HepG2 (cell line): ENCODE measurements around the gene EMC1.

Experiments used
- ASH2L ChIP-seq: fragments of 300-600, 200-600 bp; sonication (generic); IDR thresholded peaks from 2 replicates; pipeline ENCODE4 v1.7.0; 2017; ENCODE audit warnings: low read depth, mild to moderate bottlenecking, moderate library complexity, mixed read lengths, low read length; ENCODE audit not compliant: insufficient read length
- ATF2 ChIP-seq: sonication (generic); formaldehyde crosslinking; IDR thresholded peaks from 2 replicates; pipeline ENCODE4 v1.4.0; 2020; ENCODE audit warnings: missing genetic modification reagents
- BCL6 ChIP-seq: IDR thresholded peaks from 2 replicates; pipeline ENCODE4 v1.6.1; 2016; ENCODE audit warnings: missing genetic modification reagents, missing compliant biosample characterization
- CTCF ChIP-seq: sonication (generic); formaldehyde crosslinking; IDR thresholded peaks from 2 replicates; pipeline ENCODE4 v1.5.0; 2020; ENCODE audit warnings: mild to moderate bottlenecking, missing genetic modification reagents, moderate library complexity
- GLI4 ChIP-seq: sonication (generic); formaldehyde crosslinking; IDR thresholded peaks from 2 replicates; pipeline ENCODE4 v1.5.1; 2020; ENCODE audit warnings: missing genetic modification reagents, mild to moderate bottlenecking, moderate library complexity, borderline replicate concordance
- IKZF1 ChIP-seq: fragments of 450-650 bp; IDR thresholded peaks from 2 replicates; pipeline ENCODE4 v1.7.1; 2016
- MEIS1 ChIP-seq: sonication (generic); formaldehyde crosslinking; IDR thresholded peaks from 2 replicates; pipeline ENCODE4 v1.9.0; 2021; ENCODE audit warnings: mild to moderate bottlenecking, missing genetic modification reagents, moderate library complexity, borderline replicate concordance
- NFE2L1 ChIP-seq: sonication (generic); formaldehyde crosslinking; IDR thresholded peaks from 2 replicates; pipeline ENCODE4 v1.4.0; 2020; ENCODE audit warnings: missing genetic modification reagents, mild to moderate bottlenecking, borderline replicate concordance
- POLR2A ChIP-seq, 2 experiments: IDR thresholded peaks; 2 replicates each; pipeline ENCODE4 v1.6.1; 2011; ENCODE audit warnings: low read depth in 2 of 2, low read length in 2 of 2, mild to moderate bottlenecking in 1 of 2, moderate library complexity in 1 of 2; ENCODE audit not compliant: insufficient read depth in 1 of 2
- REST ChIP-seq, 2 experiments: IDR thresholded peaks; 2 replicates each; pipeline ENCODE4 v1.6.1; 2011 to 2012; ENCODE audit warnings: low read length in 2 of 2, borderline replicate concordance in 1 of 2, low read depth in 1 of 2, mild to moderate bottlenecking in 1 of 2, moderate library complexity in 1 of 2
- TFE3 ChIP-seq: IDR thresholded peaks from 2 replicates; pipeline ENCODE4 v1.6.1; 2016
- ZNF335 ChIP-seq: sonication (generic); formaldehyde crosslinking; IDR thresholded peaks from 2 replicates; pipeline ENCODE4 v1.4.0; 2020; ENCODE audit warnings: missing genetic modification reagents
- ZNF543 ChIP-seq: sonication (generic); formaldehyde crosslinking; IDR thresholded peaks from 2 replicates; pipeline ENCODE4 v1.4.0; 2020; ENCODE audit warnings: mild to moderate bottlenecking, missing genetic modification reagents
- ZNF644 ChIP-seq: IDR thresholded peaks from 2 replicates; pipeline ENCODE4 v1.6.1; 2016; ENCODE audit warnings: low read depth

DNA sequence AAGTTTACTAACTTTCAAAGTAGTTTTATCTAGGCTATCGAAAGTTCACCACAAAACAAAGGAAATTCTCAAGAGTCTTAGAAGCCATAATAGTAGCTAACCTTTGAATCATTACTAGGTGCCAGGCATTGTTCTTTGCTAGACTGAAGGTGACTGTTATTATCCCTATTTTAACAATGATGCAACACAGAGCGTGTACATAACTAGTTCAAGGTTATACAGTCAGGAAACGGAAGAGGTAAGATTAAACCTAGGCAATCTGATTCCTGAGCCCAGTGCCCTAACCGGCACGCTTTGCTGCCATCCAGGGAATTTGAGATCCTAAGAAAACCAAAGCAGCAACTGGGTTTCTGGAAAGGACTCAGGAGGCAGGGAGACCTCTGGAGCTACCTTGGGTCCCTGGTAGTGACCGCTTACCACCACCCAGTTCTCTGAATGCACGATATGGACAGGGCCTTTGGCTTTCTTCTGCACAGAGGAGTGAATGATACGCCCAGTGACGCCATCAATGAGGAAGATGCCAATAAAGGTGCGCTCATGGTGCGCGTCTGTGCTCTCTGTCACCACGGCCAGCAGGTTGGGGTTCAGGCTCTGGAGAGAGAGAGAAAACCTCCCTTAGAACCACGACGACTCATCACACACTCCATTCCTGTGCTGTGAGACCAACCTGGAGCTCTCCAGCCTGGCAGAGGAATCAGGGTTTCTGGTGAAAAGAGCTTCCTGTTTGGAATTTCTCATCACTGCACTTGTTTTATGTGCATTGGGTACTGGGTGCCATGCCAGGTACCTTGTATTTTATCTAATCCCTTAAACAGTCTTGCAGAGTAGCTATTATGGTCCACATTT is 28.1 kb downstream of the EMC1 start:
- no peak for TF ChIP-seq ZNF644
- TF ChIP-seq ZNF543, result no peak
- no peak for TF ChIP-seq IKZF1
- no peak for TF ChIP-seq NFE2L1 (CRISPR knock-in tag)
- no peak for TF ChIP-seq GLI4 (CRISPR knock-in tag)
- no peak for TF ChIP-seq ZNF335 (CRISPR knock-in tag)
- TF ChIP-seq POLR2A (IDR thresholded peaks at IDR 0.05; ENCODE audit: insufficient read depth in 1 of 2, low read depth in 2 of 2, low read length in 2 of 2), result no peak
- TF ChIP-seq CTCF (CRISPR knock-in tag), result no peak
- TF ChIP-seq MEIS1 (CRISPR knock-in tag), result no peak
- no peak for TF ChIP-seq ASH2L
- TF ChIP-seq ATF2, result peak; percentile 76
- TF ChIP-seq REST (IDR thresholded peaks at IDR 0.05; ENCODE audit: borderline replicate concordance in 1 of 2, low read depth in 1 of 2, low read length in 2 of 2), result no peak
- TF ChIP-seq TFE3, result no peak
- peak; percentile 93 for TF ChIP-seq BCL6 (CRISPR knock-in tag)
